H1 (cell line): Measurements from ENCODE around the gene KRT75. TPM values are rescaled to one million over a fixed set of nuclear protein-coding genes. Genes with fewer than 3 reads are reported as not detected.

Experiments used
- CTCF ChIA-PET: fragments of 300-600 bp; sonication (Branson Sonifier 250); formaldehyde crosslinking; loops from one replicate; lab custom pipeline; 2021; ENCODE audit not compliant: partially characterized antibody; lab: Charles Lee
- POLR2A ChIA-PET: fragments of 300-600 bp; sonication (Branson Sonifier 250); formaldehyde crosslinking; loops from one replicate; lab custom pipeline; 2021; ENCODE audit warnings: inconsistent platforms; ENCODE audit not compliant: partially characterized antibody; lab: Charles Lee
- DNase-seq, 2 experiments: peaks; one replicate each; pipeline versions ENCODE4 v3.0.0 to v3.0.0-alpha.2; 2010 to 2022; ENCODE audit warnings: low spot score in 2 of 2, low read depth in 1 of 2, mixed read lengths in 1 of 2
- FAIRE-seq: peaks from 2 replicates; lab custom pipeline; 2011; peaks lifted over from hg19 to GRCh38; lab: Jason Lieb, UNC
- H2AFZ ChIP-seq: 2 replicates; pipeline ENCODE4 v1.8.1; 2012; ENCODE audit warnings: low read length, inconsistent platforms
- H2AK5ac ChIP-seq: 2 replicates; pipeline ENCODE4 v1.6.1; 2013; ENCODE audit warnings: low read depth, low read length
- H2BK120ac ChIP-seq: replicated peaks from 2 replicates; pipeline ENCODE3; 2013; ENCODE audit warnings: low read depth, low read length, inconsistent platforms
- H2BK12ac ChIP-seq: 2 replicates; pipeline ENCODE4 v1.6.1; 2013; ENCODE audit warnings: low read depth, low read length
- H2BK15ac ChIP-seq: 2 replicates; pipeline ENCODE4 v1.6.1; 2013; ENCODE audit warnings: low read length
- H2BK20ac ChIP-seq: 2 replicates; pipeline ENCODE4 v1.6.1; 2013; ENCODE audit warnings: low read length
- H2BK5ac ChIP-seq: 2 replicates; pipeline ENCODE4 v1.6.1; 2013; ENCODE audit warnings: low read depth, low read length
- H3K14ac ChIP-seq: 2 replicates; pipeline ENCODE4 v1.6.1; 2013; ENCODE audit warnings: inconsistent platforms; ENCODE audit not compliant: insufficient read length
- H3K18ac ChIP-seq: 2 replicates; pipeline ENCODE4 v1.6.1; 2013; ENCODE audit warnings: low read length; ENCODE audit errors: extremely low read depth
- H3K23ac ChIP-seq: 2 replicates; pipeline ENCODE4 v1.6.1; 2013; ENCODE audit warnings: inconsistent platforms; ENCODE audit not compliant: insufficient read length
- H3K23me2 ChIP-seq: 2 replicates; pipeline ENCODE4 v1.6.1; 2013; ENCODE audit warnings: low read depth, low read length
- H3K27ac ChIP-seq: 2 replicates; pipeline ENCODE4 v1.6.1; 2011; ENCODE audit warnings: low read depth, low read length, inconsistent platforms
- H3K27me3 ChIP-seq, 4 experiments: replicated peaks in 1 of 4; 1 replicate in 1 of 4; 2 replicates in 3 of 4; pipeline versions ENCODE4 v1.6.1 to v1.8.1; 2011 to 2013; ENCODE audit warnings: low read length in 3 of 4, mild to moderate bottlenecking in 3 of 4, inconsistent platforms in 2 of 4, mixed read lengths in 2 of 4, moderate library complexity in 1 of 4; ENCODE audit not compliant: control insufficient read depth in 3 of 4, insufficient read depth in 3 of 4; ENCODE audit errors: extremely low read depth in 1 of 4
- H3K36me3 ChIP-seq, 4 experiments: 2 replicates each; pipeline versions ENCODE4 v1.6.1 to v1.8.1; 2011 to 2013; ENCODE audit warnings: mild to moderate bottlenecking in 4 of 4, low read length in 3 of 4, moderate library complexity in 2 of 4, control low read depth in 1 of 4, inconsistent platforms in 1 of 4; ENCODE audit not compliant: insufficient read depth in 4 of 4, control insufficient read depth in 2 of 4
- H3K4ac ChIP-seq: replicated peaks from 2 replicates; pipeline ENCODE3; 2013; ENCODE audit warnings: low read length, low read depth, mixed read lengths, inconsistent platforms; ENCODE audit not compliant: insufficient read length
- H3K4me1 ChIP-seq, 4 experiments: replicated peaks in 1 of 4; 1 replicate in 1 of 4; 2 replicates in 3 of 4; pipeline versions ENCODE4 v1.6.1 to v1.8.1; 2011 to 2013; ENCODE audit warnings: low read length in 3 of 4, inconsistent platforms in 2 of 4, mixed read lengths in 1 of 4; ENCODE audit not compliant: insufficient read depth in 4 of 4, control insufficient read depth in 3 of 4
- H3K4me2 ChIP-seq, 2 experiments: 2 replicates each; pipeline versions ENCODE4 v1.6.1 to v1.8.1; 2011 to 2013; ENCODE audit warnings: low read depth in 2 of 2, low read length in 2 of 2, control low read depth in 1 of 2, inconsistent platforms in 1 of 2, mild to moderate bottlenecking in 1 of 2; ENCODE audit not compliant: insufficient read depth in 1 of 2
- H3K4me3 ChIP-seq, 4 experiments: fragments of 200-600, 300-600 bp in 1 of 4; sonication (generic), shearing (Covaris generic), sonication (Bioruptor Twin) in 1 of 4; 2 replicates each; pipeline versions ENCODE4 v1.5.1 to v1.8.1; 2011 to 2016; ENCODE audit warnings: low read length in 4 of 4, low read depth in 3 of 4, control low read depth in 2 of 4, inconsistent platforms in 2 of 4, mild to moderate bottlenecking in 2 of 4, mixed read lengths in 1 of 4, moderate library complexity in 1 of 4; ENCODE audit not compliant: insufficient read depth in 2 of 4; ENCODE audit errors: extremely low read depth in 1 of 4
- H3K56ac ChIP-seq: replicated peaks from 2 replicates; pipeline ENCODE3; 2013; ENCODE audit warnings: low read depth, mild to moderate bottlenecking, mixed read lengths, low read length, inconsistent platforms; ENCODE audit not compliant: insufficient read length
- H3K79me1 ChIP-seq: 2 replicates; pipeline ENCODE4 v1.6.1; 2013; ENCODE audit warnings: low read depth, low read length, control low read depth
- H3K79me2 ChIP-seq, 2 experiments: 2 replicates each; pipeline versions ENCODE4 v1.6.1 to v1.8.1; 2012 to 2013; ENCODE audit warnings: low read length in 2 of 2, mild to moderate bottlenecking in 2 of 2, inconsistent platforms in 1 of 2; ENCODE audit not compliant: insufficient read depth in 2 of 2, control insufficient read depth in 1 of 2
- H3K9ac ChIP-seq, 4 experiments: replicated peaks in 1 of 4; 1 replicate in 1 of 4; 2 replicates in 3 of 4; pipeline versions ENCODE4 v1.6.1 to v1.8.1; 2011 to 2013; ENCODE audit warnings: low read depth in 3 of 4, low read length in 3 of 4, control low read depth in 2 of 4, mild to moderate bottlenecking in 2 of 4, moderate library complexity in 2 of 4, inconsistent platforms in 1 of 4; ENCODE audit errors: extremely low read depth in 1 of 4
- H3K9me3 ChIP-seq, 2 experiments: 2 replicates each; pipeline versions ENCODE4 v1.6.1 to v1.8.1; 2012 to 2013; ENCODE audit warnings: mild to moderate bottlenecking in 2 of 2, moderate library complexity in 2 of 2, control low read depth in 1 of 2, inconsistent platforms in 1 of 2, low read depth in 1 of 2, low read length in 1 of 2, mixed read lengths in 1 of 2; ENCODE audit not compliant: insufficient read depth in 2 of 2
- H4K20me1 ChIP-seq, 2 experiments: replicated peaks in 1 of 2; 2 replicates each; pipeline versions ENCODE3 to v1.8.1; 2011 to 2013; ENCODE audit warnings: inconsistent platforms in 2 of 2, low read length in 2 of 2, mild to moderate bottlenecking in 1 of 2; ENCODE audit not compliant: insufficient read depth in 2 of 2, control insufficient read depth in 1 of 2
- H4K5ac ChIP-seq: 2 replicates; pipeline ENCODE4 v1.6.1; 2013; ENCODE audit warnings: low read length, low read depth, mixed read lengths, inconsistent platforms; ENCODE audit not compliant: insufficient read length
- H4K8ac ChIP-seq: 2 replicates; pipeline ENCODE4 v1.8.0; 2013; ENCODE audit warnings: mild to moderate bottlenecking, moderate library complexity, low read length, inconsistent platforms; ENCODE audit not compliant: insufficient read depth; ENCODE audit errors: extremely low read depth
- H4K91ac ChIP-seq: replicated peaks from 2 replicates; pipeline ENCODE3; 2013; ENCODE audit warnings: low read length, mixed read lengths, inconsistent platforms; ENCODE audit not compliant: insufficient read length
- ATF3 ChIP-seq: IDR thresholded peaks from 2 replicates; pipeline ENCODE4 v1.6.1; 2011; ENCODE audit warnings: low read depth, mild to moderate bottlenecking, low read length; ENCODE audit not compliant: insufficient read depth
- BCL11A ChIP-seq, 2 experiments: IDR thresholded peaks; one replicate each; pipeline ENCODE4 v1.6.1; 2011; ENCODE audit warnings: low read depth in 2 of 2, low read length in 2 of 2, mild to moderate bottlenecking in 2 of 2
- CBX5 ChIP-seq: fragments of 300-800, 300-1000 bp; sonication (generic); IDR thresholded peaks from 2 replicates; pipeline ENCODE4 v1.7.1; 2016; ENCODE audit warnings: antibody characterized with exemption, low read length, low read depth
- CBX8 ChIP-seq: fragments of 300-800, 300-1000 bp; sonication (generic); IDR thresholded peaks from 2 replicates; pipeline ENCODE4 v1.7.1; 2016; ENCODE audit warnings: low read depth, low read length, borderline replicate concordance
- CHD1 ChIP-seq: IDR thresholded peaks from 2 replicates; pipeline ENCODE4 v1.6.1; 2012; ENCODE audit warnings: low read depth, low read length, improper control_type of control experiment
- CHD2 ChIP-seq: IDR thresholded peaks from 2 replicates; pipeline ENCODE4 v1.6.1; 2012; ENCODE audit warnings: low read length, improper control_type of control experiment
- EGR1 ChIP-seq: IDR thresholded peaks from 2 replicates; pipeline ENCODE4 v1.6.1; 2011; ENCODE audit warnings: low read depth, low read length, borderline replicate concordance
- EP300 ChIP-seq, 2 experiments: IDR thresholded peaks; 1 replicate in 1 of 2; 2 replicates in 1 of 2; pipeline ENCODE4 v1.6.1; 2011 to 2012; ENCODE audit warnings: low read depth in 2 of 2, low read length in 2 of 2, mild to moderate bottlenecking in 2 of 2, borderline replicate concordance in 1 of 2, inconsistent platforms in 1 of 2, moderate library complexity in 1 of 2
- GABPA ChIP-seq: IDR thresholded peaks from 2 replicates; pipeline ENCODE4 v1.6.1; 2011; ENCODE audit warnings: mild to moderate bottlenecking, low read length, moderate library complexity, borderline replicate concordance; ENCODE audit not compliant: insufficient read depth
- HDAC6 ChIP-seq: IDR thresholded peaks from one replicate; pipeline ENCODE4 v1.7.1; 2012; ENCODE audit warnings: low read depth, mild to moderate bottlenecking, inconsistent platforms, low read length, moderate library complexity
- JUND ChIP-seq: IDR thresholded peaks from 2 replicates; pipeline ENCODE4 v1.6.1; 2011; ENCODE audit warnings: mild to moderate bottlenecking, improper control_type of control experiment, low read length
- KDM4A ChIP-seq: IDR thresholded peaks from one replicate; pipeline ENCODE4 v1.7.1; 2012; ENCODE audit warnings: low read depth, mild to moderate bottlenecking, moderate library complexity, low read length, inconsistent platforms; ENCODE audit not compliant: severe bottlenecking
- RFX5 ChIP-seq: IDR thresholded peaks from 2 replicates; pipeline ENCODE4 v1.6.1; 2011; ENCODE audit warnings: low read depth, low read length, improper control_type of control experiment, borderline replicate concordance
- TAF7 ChIP-seq: optimal IDR thresholded peaks from 2 replicates; pipeline ENCODE3; 2011; ENCODE audit warnings: low read depth, mild to moderate bottlenecking, inconsistent platforms, low read length, moderate library complexity, borderline replicate concordance
- WGBS, 2 experiments: shearing (Covaris generic) in 1 of 2; methylation state at CpG; one replicate each; pipeline versions ENCODE4 v1.1.6 to v1.1.7; 2013 to 2015; ENCODE audit warnings: low lambda C conversion rate in 2 of 2, mixed read lengths in 2 of 2, inconsistent platforms in 1 of 2, low coverage in 1 of 2, missing lambda C conversion rate in 1 of 2; ENCODE audit not compliant: insufficient replicate concordance in 2 of 2, insufficient coverage in 1 of 2, insufficient read length in 1 of 2; ENCODE audit errors: extremely low coverage in 1 of 2, missing lambda C conversion rate in 1 of 2; 5-methylcytosine and 5-hydroxymethylcytosine counted together
- polyA plus RNA-seq, 7 experiments: library from polyadenylated mRNA; depleted of rRNA in 3 of 7; stranded (reverse) in 5 of 7; unstranded in 2 of 7; fragments of >200 nt in 5 of 7; fragments of 200-250 nt in 2 of 7; gene quantifications; 1 replicate in 5 of 7; 2 replicates in 1 of 7; 4 replicates in 1 of 7; pipeline versions ENCODE4 v1.2.1 to v1.2.3, GENCODE V29; 2011 to 2013; ENCODE audit warnings: missing spikeins in 2 of 7, mixed read lengths in 2 of 7
- total RNA-seq: library from RNA; stranded (reverse); fragmentation: NEBNext Ultra II Directional; extraction: Animal tissue kit (Norgen Biotek cat#: 25700); gene quantifications from 2 replicates; pipeline ENCODE4 v1.2.1, GENCODE V29; 2021

Gene KRT75
- total and polyA plus RNA-seq, 2 of the 8 experiments (the other 6 are each of a cell fraction or from before 2014, with no cell fraction given), result not detected

- Histone ChIP-seq H4K91ac (no peak overlapping the region), H2BK15ac (no peak overlapping the region), H3K23ac (no peak overlapping the region), H3K9me3 (no peaks in the 10 kb centered on the region), H3K14ac (no peak overlapping the region), H4K20me1 (no peaks in the 10 kb centered on the region), H3K23me2 (no peaks in the 10 kb centered on the region; the same call in 1 of the 2 replicates), H4K5ac (no peak overlapping the region), H3K18ac (no peak overlapping the region), H3K9ac (no peak overlapping the region), H4K8ac (no peak overlapping the region), H3K27ac (no peak overlapping the region), H3K4me2 (no peak overlapping the region), H2BK5ac (no peak overlapping the region), H2AFZ (no peak overlapping the region), H2BK12ac (no peak overlapping the region), H3K36me3 (no peaks in the 10 kb centered on the region), H2BK120ac (no peak overlapping the region), H3K79me1 (no peaks in the 10 kb centered on the region), H2AK5ac (no peak overlapping the region), H3K4me3 (no peak overlapping the region), H3K4ac (no peak overlapping the region), H2BK20ac (no peak overlapping the region), H3K56ac (no peak overlapping the region), H3K27me3 (no peaks in the 10 kb centered on the region), H3K79me2 (no peaks in the 10 kb centered on the region), H3K4me1 (no peaks in the 10 kb centered on the region; a peak in 2 of 7 replicates)
- DNase-seq, result no peak
- POLR2A ChIA-PET, result no interaction called here
- WGBS, 2 experiments, result 94% methylated on average over 4 of the region's 5 CpGs; no CpG with 5 or more reads in 1 of the 2 experiments
- no peak for FAIRE-seq
- CTCF ChIA-PET, result interaction anchor here (1.0 to 5.1 kb wide), 8 partner anchors 11 to 282 kb away, joined by 3 to 29 read pairs (median 4); no protein-coding TSS in a partner anchor
- TF ChIP-seq KDM4A (no peak), CBX5 (no peak), CBX8 (no peak), ATF3 (no peak), CHD1 (no peak), EP300 (IDR thresholded peaks at IDR 0.05; ENCODE audit: borderline replicate concordance in 1 of 2, low read depth in 2 of 2, low read length in 2 of 2) (no peak), HDAC6 (no peak), EGR1 (no peak), RFX5 (no peak), GABPA (no peak), TAF7 (no peak), CHD2 (no peak), BCL11A (IDR thresholded peaks at IDR 0.05; ENCODE audit: low read depth in 2 of 2, low read length in 2 of 2) (no peak), JUND (no peak)
Observed at GRCh38 chr12:52425466-52425865, 8.7 kb downstream of the KRT75 start.
